ENCODE measurements around the gene GLG1.

Gene GLG1

GRCh38 chr16:74487634-74488495 lies 119.0 kb downstream of the GLG1 start:
- no peak for TF ChIP-seq CTCF (conservative IDR thresholded peaks at IDR 0.05; ENCODE audit: low read depth, low read length)
- no peak overlapping the region for H3K4me3 ChIP-seq (ENCODE audit: low read depth, low read length)
- no peak for DNase-seq (ENCODE audit: low read depth)

- TF ChIP-seq CTCF (conservative IDR thresholded peaks at IDR 0.05; ENCODE audit: low read depth, low read length), result no peak
Measured at GRCh38 chr16:74485916-74486315, 121.0 kb downstream of the GLG1 start.

GRCh38 chr16:74480150-74481029 lies 126.5 kb downstream of the GLG1 start:
- no peak overlapping the region for H3K4me3 ChIP-seq (ENCODE audit: low read depth, low read length)
- no peak for TF ChIP-seq CTCF (conservative IDR thresholded peaks at IDR 0.05; ENCODE audit: low read depth, low read length)
- DNase-seq (ENCODE audit: low read depth), result peak; percentile 34

More at GRCh38 chr16:74485916-74486315, 121.0 kb downstream of the GLG1 start:
- no peak for DNase-seq (ENCODE audit: low read depth)
- H3K4me3 ChIP-seq (ENCODE audit: low read depth, low read length), result no peak overlapping the region

- TF ChIP-seq CTCF (conservative IDR thresholded peaks at IDR 0.05; ENCODE audit: low read depth, low read length), result no peak
- no peak for DNase-seq (ENCODE audit: low read depth)
- no peak overlapping the region for H3K4me3 ChIP-seq (ENCODE audit: low read depth, low read length)
Measured at GRCh38 chr16:74477226-74477625, 129.7 kb downstream of the GLG1 start.

GRCh38 chr16:74474416-74474815 lies 132.5 kb downstream of the GLG1 start:
- no peak for TF ChIP-seq CTCF (conservative IDR thresholded peaks at IDR 0.05; ENCODE audit: low read depth, low read length)
- DNase-seq (ENCODE audit: low read depth), result no peak
- no peak overlapping the region for H3K4me3 ChIP-seq (ENCODE audit: low read depth, low read length)

GRCh38 chr16:74472540-74472939 lies 134.4 kb downstream of the GLG1 start:
- no peak for DNase-seq (ENCODE audit: low read depth)
- TF ChIP-seq CTCF (conservative IDR thresholded peaks at IDR 0.05; ENCODE audit: low read depth, low read length), result no peak
- H3K4me3 ChIP-seq (ENCODE audit: low read depth, low read length), result no peak overlapping the region

All from choroid plexus epithelial cell (primary cell).